Right lobe of liver (tissue), 4 donors: ENCODE data around the gene LRBA.
"Not testable (repeated sequence)": the region's sequence is repeated elsewhere in the genome, so short reads cannot be mapped to it uniquely, and the experiment has no call there.

Source experiments
- POLR2A ChIP-seq: fragments of 450-650 bp; IDR thresholded peaks from one replicate; pipeline ENCODE4 v1.6.1; 2017; ENCODE audit warnings: antibody characterized with exemption, mild to moderate bottlenecking
- TF ChIP-seq, protein P1 (sequence below), 4 donors: fragments of 200-600 bp in 3 of 4; fragments of 450-650 bp in 1 of 4; IDR thresholded peaks; one replicate each; pipeline versions ENCODE4 v1.5.1 to v1.8.0; 2016 to 2022; ENCODE audit warnings: antibody characterized with exemption in 4 of 4, mild to moderate bottlenecking in 2 of 4
- donor health status: DM: no; HTN: no; CAD: no.
- donor health status: DM: no; HTN: no; CAD: no.
- donor health status: DM: no; HTN: yes; CAD: no.

DNA sequence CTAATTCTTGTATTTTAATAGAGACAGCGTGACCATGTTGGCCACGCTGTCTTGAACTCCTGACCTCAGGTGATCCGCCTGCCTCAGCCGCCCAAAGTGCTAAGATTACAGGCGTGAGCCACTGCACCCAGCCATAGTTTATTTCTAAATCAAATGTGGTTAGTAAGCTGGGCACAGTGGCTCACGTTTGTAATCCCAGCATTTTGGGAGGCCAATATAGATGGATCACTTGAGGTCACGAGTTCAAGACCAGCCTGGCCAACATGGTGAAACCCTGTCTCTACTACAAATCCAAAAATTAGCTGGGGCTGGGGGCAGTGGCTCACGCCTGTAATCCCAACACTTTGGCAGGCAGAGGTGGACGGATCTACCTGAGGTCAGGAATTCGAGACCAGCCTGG, 13.9 kb upstream of the LRBA start:
- TF ChIP-seq, protein P1, sequence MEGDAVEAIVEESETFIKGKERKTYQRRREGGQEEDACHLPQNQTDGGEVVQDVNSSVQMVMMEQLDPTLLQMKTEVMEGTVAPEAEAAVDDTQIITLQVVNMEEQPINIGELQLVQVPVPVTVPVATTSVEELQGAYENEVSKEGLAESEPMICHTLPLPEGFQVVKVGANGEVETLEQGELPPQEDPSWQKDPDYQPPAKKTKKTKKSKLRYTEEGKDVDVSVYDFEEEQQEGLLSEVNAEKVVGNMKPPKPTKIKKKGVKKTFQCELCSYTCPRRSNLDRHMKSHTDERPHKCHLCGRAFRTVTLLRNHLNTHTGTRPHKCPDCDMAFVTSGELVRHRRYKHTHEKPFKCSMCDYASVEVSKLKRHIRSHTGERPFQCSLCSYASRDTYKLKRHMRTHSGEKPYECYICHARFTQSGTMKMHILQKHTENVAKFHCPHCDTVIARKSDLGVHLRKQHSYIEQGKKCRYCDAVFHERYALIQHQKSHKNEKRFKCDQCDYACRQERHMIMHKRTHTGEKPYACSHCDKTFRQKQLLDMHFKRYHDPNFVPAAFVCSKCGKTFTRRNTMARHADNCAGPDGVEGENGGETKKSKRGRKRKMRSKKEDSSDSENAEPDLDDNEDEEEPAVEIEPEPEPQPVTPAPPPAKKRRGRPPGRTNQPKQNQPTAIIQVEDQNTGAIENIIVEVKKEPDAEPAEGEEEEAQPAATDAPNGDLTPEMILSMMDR (IDR thresholded peaks at IDR 0.05): not testable (repeated sequence)
- not testable (repeated sequence) for TF ChIP-seq POLR2A
